NB4 (cell line): ENCODE data around the gene LGALS7.

Experiments used
- CTCF ChIP-seq: IDR thresholded peaks from one replicate; pipeline ENCODE4 v1.5.1; 2012; ENCODE audit warnings: low read depth, low read length
- MAX ChIP-seq: IDR thresholded peaks from 2 replicates; pipeline ENCODE4 v1.6.1; 2011; ENCODE audit warnings: low read depth, low read length
- POLR2A ChIP-seq: IDR thresholded peaks from 2 replicates; pipeline ENCODE4 v1.6.1; 2011; ENCODE audit warnings: mild to moderate bottlenecking; ENCODE audit not compliant: insufficient read length; ENCODE audit errors: extremely low read depth

- TF ChIP-seq CTCF = no peak
- no peak for TF ChIP-seq MAX
- TF ChIP-seq POLR2A = no peak
Observed at GRCh38 chr19:38784224-38784623, 10.9 kb upstream of the LGALS7 start.
